DND-41 (cell line): ENCODE results near the gene SHISA6.

Experiments
- EZH2 ChIP-seq: IDR thresholded peaks from 3 replicates; pipeline ENCODE4 v1.6.1; 2012; ENCODE audit warnings: borderline replicate concordance, low read depth, mild to moderate bottlenecking, moderate library complexity, low read length, inconsistent platforms; ENCODE audit not compliant: severe bottlenecking
- TF ChIP-seq, protein P1 (sequence below): IDR thresholded peaks from 2 replicates; pipeline ENCODE4 v1.5.1; 2012; ENCODE audit warnings: borderline replicate concordance, low read length, moderate library complexity, mild to moderate bottlenecking; ENCODE audit not compliant: poor library complexity, severe bottlenecking; ENCODE audit errors: extremely low read depth

DNA sequence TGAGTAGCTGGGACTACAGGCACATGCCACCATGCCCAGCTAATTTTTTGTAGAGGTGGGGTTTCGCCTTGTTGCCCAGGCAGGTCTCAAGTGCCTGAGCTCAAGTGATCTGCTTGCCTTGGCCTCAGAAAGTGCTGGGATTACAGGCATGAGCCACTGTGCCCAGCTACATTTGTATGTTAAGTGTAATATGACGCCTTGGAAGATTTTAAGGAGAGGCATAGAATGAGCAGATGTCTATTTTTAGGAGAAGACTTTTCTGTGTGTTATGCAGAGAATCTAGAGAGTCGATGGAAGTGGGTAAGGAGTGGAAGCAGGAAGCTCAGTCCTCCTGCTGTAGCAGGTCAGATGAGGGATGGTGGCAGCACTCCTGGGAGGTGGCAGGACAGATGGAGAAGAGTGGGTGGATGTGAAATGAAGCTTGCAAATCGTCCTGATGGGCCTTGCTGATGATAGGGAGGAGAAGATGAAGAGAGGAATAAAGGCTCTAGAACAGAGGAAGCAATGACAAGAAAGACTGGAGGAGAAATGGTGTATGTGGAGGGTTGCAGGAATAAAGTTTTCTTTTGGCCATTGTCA is 125.3 kb downstream of the SHISA6 start:
- TF ChIP-seq, protein P1, sequence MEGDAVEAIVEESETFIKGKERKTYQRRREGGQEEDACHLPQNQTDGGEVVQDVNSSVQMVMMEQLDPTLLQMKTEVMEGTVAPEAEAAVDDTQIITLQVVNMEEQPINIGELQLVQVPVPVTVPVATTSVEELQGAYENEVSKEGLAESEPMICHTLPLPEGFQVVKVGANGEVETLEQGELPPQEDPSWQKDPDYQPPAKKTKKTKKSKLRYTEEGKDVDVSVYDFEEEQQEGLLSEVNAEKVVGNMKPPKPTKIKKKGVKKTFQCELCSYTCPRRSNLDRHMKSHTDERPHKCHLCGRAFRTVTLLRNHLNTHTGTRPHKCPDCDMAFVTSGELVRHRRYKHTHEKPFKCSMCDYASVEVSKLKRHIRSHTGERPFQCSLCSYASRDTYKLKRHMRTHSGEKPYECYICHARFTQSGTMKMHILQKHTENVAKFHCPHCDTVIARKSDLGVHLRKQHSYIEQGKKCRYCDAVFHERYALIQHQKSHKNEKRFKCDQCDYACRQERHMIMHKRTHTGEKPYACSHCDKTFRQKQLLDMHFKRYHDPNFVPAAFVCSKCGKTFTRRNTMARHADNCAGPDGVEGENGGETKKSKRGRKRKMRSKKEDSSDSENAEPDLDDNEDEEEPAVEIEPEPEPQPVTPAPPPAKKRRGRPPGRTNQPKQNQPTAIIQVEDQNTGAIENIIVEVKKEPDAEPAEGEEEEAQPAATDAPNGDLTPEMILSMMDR, result no peak
- TF ChIP-seq EZH2, result no peak
